Type B pancreatic cell (in vitro differentiated cells): Measurements from ENCODE around the gene HOXA4. TPM values are rescaled to one million over a fixed set of nuclear protein-coding genes. Genes with fewer than 3 reads are reported as not detected.

Experiments used
- DNase-seq: peaks from one replicate; pipeline ENCODE4 v3.0.0; 2021; ENCODE audit warnings: mixed read lengths; ENCODE audit not compliant: unreplicated experiment; ENCODE audit errors: extremely low spot score
- H3K27ac Mint-ChIP-seq: 2 replicates; pipeline ENCODE4 v1.8.0; 2021; ENCODE audit warnings: mild to moderate bottlenecking, mixed read lengths
- H3K27me3 Mint-ChIP-seq: 2 replicates; pipeline ENCODE4 v1.8.0; 2021; ENCODE audit warnings: mixed read lengths
- H3K36me3 Mint-ChIP-seq: 2 replicates; pipeline ENCODE4 v1.8.0; 2021; ENCODE audit warnings: mixed read lengths
- H3K4me1 Mint-ChIP-seq: one replicate; pipeline ENCODE4 v1.8.0; 2021; ENCODE audit warnings: mixed read lengths; ENCODE audit not compliant: unreplicated experiment
- H3K4me3 Mint-ChIP-seq: 2 replicates; pipeline ENCODE4 v1.8.0; 2021; ENCODE audit warnings: mild to moderate bottlenecking, mixed read lengths
- H3K9me3 Mint-ChIP-seq: 2 replicates; pipeline ENCODE4 v1.8.0; 2021; ENCODE audit warnings: mixed read lengths
- total RNA-seq: library from RNA; stranded (reverse); gene quantifications from 2 replicates; pipeline ENCODE4 v1.2.1, GENCODE V29; 2021; ENCODE audit warnings: low replicate concordance
- TF ChIP-seq, protein P1 (sequence below): fragments of 200-600 bp; sonication (generic); conservative IDR thresholded peaks from 2 replicates; pipeline ENCODE4 v1.5.0; 2021; ENCODE audit warnings: antibody characterized with exemption, mild to moderate bottlenecking

HOXA4 gene
- total RNA-seq, 1 donor from 2014 or later: 28.5 TPM

DNA sequence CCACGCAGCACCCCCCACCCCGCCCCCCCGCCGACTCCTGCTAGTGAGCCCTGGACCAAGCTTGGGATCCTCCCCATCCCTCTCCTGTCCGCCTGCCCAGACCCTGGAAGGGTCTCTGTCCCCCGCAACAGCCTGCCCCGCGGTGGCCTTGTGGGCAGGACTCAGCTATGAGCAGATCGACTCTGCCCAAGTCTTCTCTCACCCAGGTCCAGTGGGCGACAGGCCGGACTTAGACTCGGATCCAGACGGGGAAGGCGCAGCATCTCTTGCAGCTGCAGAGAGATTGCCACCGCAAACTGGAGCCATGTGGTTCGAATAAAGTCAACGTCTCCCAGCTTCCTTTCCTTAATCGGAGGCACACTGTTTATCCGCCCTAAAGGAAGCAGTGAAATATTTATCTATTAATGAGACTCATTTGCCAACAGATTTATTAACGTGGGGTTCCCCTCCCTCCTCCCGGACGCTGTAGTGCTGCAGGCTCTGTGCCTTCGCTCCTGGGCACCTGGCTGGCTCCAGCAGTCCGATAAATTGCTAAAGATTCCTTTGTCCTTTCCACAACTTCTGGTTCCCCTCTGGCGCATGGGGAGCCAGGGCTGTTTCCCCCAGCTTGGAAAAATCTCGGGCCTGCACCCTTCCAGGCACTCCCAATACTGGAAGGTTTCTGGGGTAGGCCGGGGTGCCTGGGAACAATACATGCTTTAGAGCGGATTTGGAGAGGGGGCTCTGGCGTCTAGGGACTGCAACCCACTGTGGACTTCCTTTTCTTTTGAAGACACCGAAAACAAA, 26.6 kb upstream of the HOXA4 start:
- Mint-ChIP-seq H3K27me3 (peaks cover 90% of the 10 kb centered on the region), H3K9me3 (peaks cover 5% of the 10 kb centered on the region), H3K36me3 (peaks cover 13% of the 10 kb centered on the region), H3K4me1 (peaks cover 13% of the 10 kb centered on the region), H3K27ac (peak overlapping the region; percentile 59), H3K4me3 (peak overlapping the region; percentile 84)
- peak; percentile 70 for DNase-seq
- TF ChIP-seq, protein P1, sequence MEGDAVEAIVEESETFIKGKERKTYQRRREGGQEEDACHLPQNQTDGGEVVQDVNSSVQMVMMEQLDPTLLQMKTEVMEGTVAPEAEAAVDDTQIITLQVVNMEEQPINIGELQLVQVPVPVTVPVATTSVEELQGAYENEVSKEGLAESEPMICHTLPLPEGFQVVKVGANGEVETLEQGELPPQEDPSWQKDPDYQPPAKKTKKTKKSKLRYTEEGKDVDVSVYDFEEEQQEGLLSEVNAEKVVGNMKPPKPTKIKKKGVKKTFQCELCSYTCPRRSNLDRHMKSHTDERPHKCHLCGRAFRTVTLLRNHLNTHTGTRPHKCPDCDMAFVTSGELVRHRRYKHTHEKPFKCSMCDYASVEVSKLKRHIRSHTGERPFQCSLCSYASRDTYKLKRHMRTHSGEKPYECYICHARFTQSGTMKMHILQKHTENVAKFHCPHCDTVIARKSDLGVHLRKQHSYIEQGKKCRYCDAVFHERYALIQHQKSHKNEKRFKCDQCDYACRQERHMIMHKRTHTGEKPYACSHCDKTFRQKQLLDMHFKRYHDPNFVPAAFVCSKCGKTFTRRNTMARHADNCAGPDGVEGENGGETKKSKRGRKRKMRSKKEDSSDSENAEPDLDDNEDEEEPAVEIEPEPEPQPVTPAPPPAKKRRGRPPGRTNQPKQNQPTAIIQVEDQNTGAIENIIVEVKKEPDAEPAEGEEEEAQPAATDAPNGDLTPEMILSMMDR: no peak

DNA sequence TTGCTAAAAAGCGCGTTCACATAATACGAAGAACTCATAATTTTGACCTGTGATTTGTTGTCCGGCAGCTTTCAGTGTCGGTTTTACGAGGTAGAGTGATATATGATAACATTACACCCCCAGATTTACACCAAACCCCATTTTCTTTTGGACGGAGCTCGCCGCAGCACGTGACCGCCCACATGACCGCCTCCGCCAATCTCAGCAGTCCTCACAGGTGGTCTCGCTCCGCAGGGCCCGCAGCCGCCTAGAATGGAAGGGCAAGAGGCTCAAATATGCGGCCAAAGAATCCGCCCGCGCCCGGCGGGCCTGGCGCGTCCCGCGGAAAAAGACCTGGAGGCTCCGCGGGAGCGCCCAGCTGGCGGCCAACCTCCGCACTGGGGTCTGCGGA, 25.9 kb upstream of the HOXA4 start, which contains the start of gene HOXA7:
Gene HOXA7, minus strand, starts transcription at position 168 of the 391 bp plus-strand sequence. Its CDS starts 130 bp downstream, at position 38.
- Mint-ChIP-seq H3K9me3 (peaks cover 5% of the 10 kb centered on the region), H3K27me3 (peaks cover 91% of the 10 kb centered on the region), H3K27ac (peak within 1 kb of the TSS; percentile 72), H3K36me3 (peaks cover 13% of the 10 kb centered on the region), H3K4me3 (peak within 1 kb of the TSS; percentile 94), H3K4me1 (peaks cover 16% of the 10 kb centered on the region)
- TF ChIP-seq, protein P1: no peak
- DNase-seq: peak; percentile 86

DNA sequence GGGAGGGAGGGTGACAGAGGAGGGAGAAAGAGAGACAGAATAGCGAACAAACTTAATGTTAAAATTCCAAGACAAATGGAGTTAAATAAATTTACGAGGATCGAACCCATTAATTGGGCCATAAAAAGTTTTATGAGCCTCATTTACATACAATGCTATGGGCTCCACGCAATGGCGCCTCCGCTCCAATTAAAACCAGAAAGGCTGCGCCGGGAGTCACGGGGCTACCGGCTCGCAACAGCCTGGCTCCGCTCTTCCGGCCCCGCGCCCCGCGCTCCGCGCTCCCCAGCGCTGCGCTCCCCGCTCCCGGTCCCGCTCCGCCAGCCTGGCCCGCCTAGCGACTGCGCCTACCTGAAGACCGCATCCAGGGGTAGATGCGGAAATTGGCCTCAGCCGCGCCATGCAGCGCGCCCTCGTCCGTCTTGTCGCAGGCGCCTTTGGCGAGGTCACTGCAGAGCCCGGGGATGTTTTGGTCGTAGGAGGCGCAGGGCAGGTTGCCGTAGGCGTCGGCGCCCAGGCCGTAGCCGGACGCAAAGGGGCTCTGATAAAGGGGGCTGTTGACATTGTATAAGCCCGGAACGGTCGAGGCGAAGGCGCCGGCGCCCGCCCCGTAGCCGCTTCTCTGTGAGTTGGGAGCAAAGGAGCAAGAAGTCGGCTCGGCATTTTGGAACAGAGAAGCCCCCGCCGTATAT, 25.4 kb upstream of the HOXA4 start:
- peaks cover 21% of the 10 kb centered on the region for H3K4me1 Mint-ChIP-seq

DNA sequence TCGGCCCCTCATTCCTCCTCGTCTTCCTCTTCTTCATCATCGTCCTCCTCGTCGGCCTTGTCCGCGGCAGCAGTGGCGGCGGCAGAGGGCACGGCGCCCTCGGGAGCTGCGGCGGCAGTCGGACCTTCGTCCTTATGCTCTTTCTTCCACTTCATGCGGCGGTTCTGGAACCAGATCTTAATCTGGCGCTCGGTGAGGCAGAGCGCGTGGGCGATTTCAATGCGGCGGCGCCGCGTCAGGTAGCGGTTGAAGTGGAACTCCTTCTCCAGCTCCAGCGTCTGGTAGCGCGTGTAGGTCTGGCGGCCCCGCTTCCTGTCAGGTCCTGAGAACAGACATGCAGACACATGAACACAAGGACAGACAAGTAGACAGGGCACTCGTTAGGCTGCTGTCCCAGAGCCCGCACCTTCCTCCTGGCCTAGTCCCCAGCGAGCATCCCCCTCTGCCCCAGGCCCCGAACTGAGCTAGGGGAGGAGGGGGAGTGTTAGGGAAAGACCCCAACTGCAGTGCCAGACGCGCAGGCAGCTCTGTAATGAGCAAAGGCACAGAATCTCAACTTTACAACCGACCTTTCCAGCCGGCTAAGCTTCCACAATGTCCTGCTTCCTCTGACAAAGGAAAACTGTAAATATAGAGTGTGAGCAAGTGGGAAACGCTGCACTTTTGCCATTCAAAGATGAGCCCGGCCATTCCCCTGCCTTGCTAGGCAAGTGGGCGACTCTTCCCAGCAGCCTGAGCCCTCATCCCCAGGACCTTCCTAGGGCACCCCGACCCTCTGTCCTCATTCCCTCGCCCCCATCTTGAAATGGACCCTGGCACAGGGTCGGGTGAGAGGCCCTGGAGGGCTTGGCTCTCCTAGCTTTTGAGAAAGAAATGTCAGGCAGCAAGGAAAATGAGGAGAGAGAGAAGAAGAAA, 24.6 kb upstream of the HOXA4 start:
- DNase-seq: peak; percentile 70
- Mint-ChIP-seq H3K36me3 (peaks cover 13% of the 10 kb centered on the region), H3K27me3 (peaks cover 96% of the 10 kb centered on the region), H3K27ac (peak overlapping the region; percentile 72), H3K4me3 (peak overlapping the region; percentile 94), H3K4me1 (peaks cover 28% of the 10 kb centered on the region), H3K9me3 (peaks cover 5% of the 10 kb centered on the region)
- TF ChIP-seq, protein P1: no peak

More for the DNA sequence above, 25.4 kb upstream of the HOXA4 start:
- Mint-ChIP-seq H3K27ac (peak overlapping the region; percentile 72), H3K27me3 (peaks cover 92% of the 10 kb centered on the region), H3K4me3 (peak overlapping the region; percentile 94), H3K9me3 (peaks cover 5% of the 10 kb centered on the region), H3K36me3 (peaks cover 13% of the 10 kb centered on the region)
- peak; percentile 73 for DNase-seq
- TF ChIP-seq, protein P1: no peak

DNA sequence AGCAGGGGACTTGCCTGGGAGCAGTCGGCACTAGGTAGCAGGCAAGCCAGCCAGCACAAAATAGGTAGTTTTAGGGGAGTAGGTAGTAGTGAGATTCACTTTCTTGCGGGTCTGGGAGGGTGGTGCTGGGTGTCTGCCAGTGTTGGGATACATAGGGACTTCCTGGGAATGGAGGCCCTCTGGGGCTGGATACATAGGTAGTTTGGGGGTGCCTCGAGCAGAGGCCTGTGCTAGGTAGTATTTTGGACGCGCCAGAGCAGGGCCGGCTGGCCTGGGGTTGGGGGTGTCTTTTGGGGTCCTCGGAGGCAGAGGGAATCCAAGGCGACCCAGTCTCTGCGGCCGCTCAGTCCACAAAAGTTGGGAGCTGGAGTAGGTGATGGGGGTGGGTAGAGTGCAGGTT, 23.8 kb upstream of the HOXA4 start:
- Mint-ChIP-seq H3K27me3 (peaks cover 92% of the 10 kb centered on the region), H3K4me1 (peaks cover 28% of the 10 kb centered on the region), H3K4me3 (peak overlapping the region; percentile 94), H3K27ac (no peak overlapping the region), H3K9me3 (peaks cover 5% of the 10 kb centered on the region), H3K36me3 (peaks cover 13% of the 10 kb centered on the region)
- DNase-seq: peak; percentile 39
- TF ChIP-seq, protein P1: no peak
